GM12801 (cell line): Measurements from ENCODE around the gene LEAP2.

Experiments
- CTCF ChIP-seq: IDR thresholded peaks from one replicate; pipeline ENCODE4 v1.5.1; 2011; ENCODE audit warnings: control low read depth; ENCODE audit not compliant: insufficient read length; ENCODE audit errors: extremely low read depth

Gene LEAP2

GRCh38 chr5:132837868-132838267 lies 35.6 kb upstream of the LEAP2 start:
- TF ChIP-seq CTCF: no peak

- TF ChIP-seq CTCF: no peak
Measured at GRCh38 chr5:132838516-132839282, 34.8 kb upstream of the LEAP2 start.

- TF ChIP-seq CTCF: no peak
Measured at GRCh38 chr5:132839426-132840301, 33.8 kb upstream of the LEAP2 start.

GRCh38 chr5:132840313-132840712 lies 33.2 kb upstream of the LEAP2 start:
- no peak for TF ChIP-seq CTCF

GRCh38 chr5:132840896-132841295 lies 32.6 kb upstream of the LEAP2 start:
- TF ChIP-seq CTCF: no peak

- no peak for TF ChIP-seq CTCF
Measured at GRCh38 chr5:132841305-132841704, 32.2 kb upstream of the LEAP2 start.

GRCh38 chr5:132848270-132848669 lies 25.2 kb upstream of the LEAP2 start:
- no peak for TF ChIP-seq CTCF
